WERI-Rb-1 (cell line): ENCODE measurements around the gene TARS2.

ENCODE experiments used
- DNase-seq: peaks from one replicate; pipeline ENCODE4 v3.0.0-alpha.2; 2020
- H3K27ac ChIP-seq: fragments of 250-450 bp; sonication (Bioruptor Pico); 2 replicates; pipeline ENCODE4 v1.5.1; 2020; ENCODE audit warnings: mild to moderate bottlenecking, moderate library complexity
- H3K27me3 ChIP-seq: fragments of 250-450 bp; sonication (Bioruptor Pico); 2 replicates; pipeline ENCODE4 v1.5.1; 2021; ENCODE audit warnings: mild to moderate bottlenecking, low read depth, moderate library complexity; ENCODE audit not compliant: insufficient read depth, severe bottlenecking
- H3K36me3 ChIP-seq: fragments of 250-450 bp; sonication (Bioruptor Pico); 2 replicates; pipeline ENCODE4 v1.5.1; 2020; ENCODE audit warnings: mild to moderate bottlenecking, moderate library complexity
- H3K4me3 ChIP-seq: 2 replicates; pipeline ENCODE4 v1.5.1; 2011; ENCODE audit warnings: low read depth, mild to moderate bottlenecking, control low read depth, low read length
- H3K9me3 ChIP-seq: fragments of 250-450 bp; sonication (Bioruptor Pico); 2 replicates; pipeline ENCODE4 v1.5.1; 2021; ENCODE audit warnings: mild to moderate bottlenecking, moderate library complexity; ENCODE audit not compliant: severe bottlenecking
- TF ChIP-seq, protein P1 (sequence below): IDR thresholded peaks from 2 replicates; pipeline ENCODE4 v1.5.1; 2011; ENCODE audit warnings: low read depth, mild to moderate bottlenecking, control low read depth, inconsistent platforms, low read length

Gene TARS2

GRCh38 chr1:150487763-150488115, 520 bp downstream of the TARS2 start:
- no peak for DNase-seq
- peaks cover 45% of the 10 kb centered on the region for H3K36me3 ChIP-seq
- TF ChIP-seq, protein P1, sequence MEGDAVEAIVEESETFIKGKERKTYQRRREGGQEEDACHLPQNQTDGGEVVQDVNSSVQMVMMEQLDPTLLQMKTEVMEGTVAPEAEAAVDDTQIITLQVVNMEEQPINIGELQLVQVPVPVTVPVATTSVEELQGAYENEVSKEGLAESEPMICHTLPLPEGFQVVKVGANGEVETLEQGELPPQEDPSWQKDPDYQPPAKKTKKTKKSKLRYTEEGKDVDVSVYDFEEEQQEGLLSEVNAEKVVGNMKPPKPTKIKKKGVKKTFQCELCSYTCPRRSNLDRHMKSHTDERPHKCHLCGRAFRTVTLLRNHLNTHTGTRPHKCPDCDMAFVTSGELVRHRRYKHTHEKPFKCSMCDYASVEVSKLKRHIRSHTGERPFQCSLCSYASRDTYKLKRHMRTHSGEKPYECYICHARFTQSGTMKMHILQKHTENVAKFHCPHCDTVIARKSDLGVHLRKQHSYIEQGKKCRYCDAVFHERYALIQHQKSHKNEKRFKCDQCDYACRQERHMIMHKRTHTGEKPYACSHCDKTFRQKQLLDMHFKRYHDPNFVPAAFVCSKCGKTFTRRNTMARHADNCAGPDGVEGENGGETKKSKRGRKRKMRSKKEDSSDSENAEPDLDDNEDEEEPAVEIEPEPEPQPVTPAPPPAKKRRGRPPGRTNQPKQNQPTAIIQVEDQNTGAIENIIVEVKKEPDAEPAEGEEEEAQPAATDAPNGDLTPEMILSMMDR = no peak
- H3K27me3 ChIP-seq = no peaks in the 10 kb centered on the region
- peak overlapping the region; percentile 85 for H3K4me3 ChIP-seq
- no peaks in the 10 kb centered on the region for H3K9me3 ChIP-seq
- peak overlapping the region; percentile 88 for H3K27ac ChIP-seq

DNA sequence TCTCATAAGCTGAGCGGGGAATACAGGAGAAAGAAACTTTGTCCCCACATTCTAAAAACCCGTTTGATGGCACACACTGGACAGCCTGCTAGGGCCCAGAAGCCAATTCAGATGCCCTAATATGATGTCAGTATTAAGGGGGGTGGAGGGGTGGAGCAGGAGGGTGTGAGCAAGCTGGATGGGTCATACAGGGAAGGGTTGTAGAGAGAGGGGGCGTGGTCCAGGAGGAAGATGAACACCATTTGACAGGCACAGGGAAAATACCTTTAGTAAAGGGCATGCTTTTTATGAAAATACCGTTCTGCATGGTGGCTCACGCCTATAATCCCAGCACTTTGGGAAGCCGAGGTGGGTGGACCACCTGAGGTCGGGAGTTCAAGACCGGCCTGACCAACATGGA, 6.0 kb downstream of the TARS2 start:
- TF ChIP-seq, protein P1 = no peak
- no peak for DNase-seq
- Histone ChIP-seq H3K36me3 (peaks cover 92% of the 10 kb centered on the region), H3K4me3 (no peak overlapping the region), H3K27me3 (no peaks in the 10 kb centered on the region), H3K9me3 (no peaks in the 10 kb centered on the region), H3K27ac (no peak overlapping the region)

GRCh38 chr1:150498342-150498741, 11.1 kb downstream of the TARS2 start:
- no peak for DNase-seq

GRCh38 chr1:150505431-150505830, 18.2 kb downstream of the TARS2 start:
- no peaks in the 10 kb centered on the region for H3K27me3 ChIP-seq
- H3K36me3 ChIP-seq = peaks cover 64% of the 10 kb centered on the region
- no peaks in the 10 kb centered on the region for H3K9me3 ChIP-seq
- H3K27ac ChIP-seq = no peak overlapping the region
- DNase-seq = no peak
- H3K4me3 ChIP-seq = no peak overlapping the region
- TF ChIP-seq, protein P1 = no peak

More at GRCh38 chr1:150498342-150498741, 11.1 kb downstream of the TARS2 start:
- no peaks in the 10 kb centered on the region for H3K9me3 ChIP-seq
- TF ChIP-seq, protein P1 = no peak
- H3K36me3 ChIP-seq = peaks cover 91% of the 10 kb centered on the region
- no peak overlapping the region for H3K27ac ChIP-seq
- no peak overlapping the region for H3K4me3 ChIP-seq
- no peaks in the 10 kb centered on the region for H3K27me3 ChIP-seq

DNA sequence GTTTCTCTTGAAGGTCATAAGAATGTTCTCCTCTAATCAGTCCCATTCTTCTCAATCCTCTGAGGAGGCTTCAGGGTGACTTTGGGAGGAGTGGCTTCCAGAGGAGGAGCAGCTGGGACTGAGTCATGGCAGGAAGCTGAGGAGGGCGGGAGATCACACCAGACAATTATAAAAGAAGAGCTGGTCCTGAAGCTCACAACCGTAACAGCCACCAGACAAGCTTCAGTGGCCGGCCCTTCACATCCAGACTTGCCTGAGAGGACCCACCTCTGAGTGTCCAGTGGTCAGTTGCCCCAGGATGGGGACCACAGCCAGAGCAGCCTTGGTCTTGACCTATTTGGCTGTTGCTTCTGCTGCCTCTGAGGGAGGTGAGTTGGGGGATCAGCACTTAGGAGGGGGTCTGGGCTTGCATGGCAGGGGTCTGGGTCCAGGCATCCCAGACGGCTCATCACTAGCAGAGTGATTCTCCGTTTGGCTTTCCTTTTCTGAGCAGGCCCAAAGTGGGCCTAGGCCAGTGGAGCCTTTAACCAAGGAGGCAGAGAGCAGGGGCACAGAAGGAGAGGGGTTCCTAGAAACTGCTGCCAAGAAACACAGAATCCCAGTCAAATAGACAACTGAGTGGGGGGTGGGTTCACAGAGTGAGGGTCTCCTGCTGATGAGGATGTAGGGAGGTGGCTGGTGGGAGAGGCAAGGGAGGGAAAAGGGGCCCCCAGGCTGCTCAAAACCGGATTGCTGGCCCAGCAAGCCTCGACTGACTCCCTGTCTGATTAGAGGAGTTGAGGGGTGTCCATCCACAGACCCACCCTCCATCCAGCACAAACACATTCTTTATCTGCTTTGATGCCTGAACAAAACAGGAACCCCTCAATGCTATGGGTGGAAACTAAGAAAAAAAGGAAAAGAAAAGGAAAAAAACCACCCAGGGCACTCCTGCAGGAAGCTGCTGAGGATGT, 21.0 kb downstream of the TARS2 start, which contains the start of gene ECM1:
ECM1 (plus strand) TSS at position 198 of the 953 bp plus-strand sequence; CDS start at position 299, 101 bp downstream.
- no peak within 1 kb of the TSS for H3K4me3 ChIP-seq
- H3K27ac ChIP-seq = no peak within 1 kb of the TSS
- TF ChIP-seq, protein P1 = no peak
- no peaks in the 10 kb centered on the region for H3K27me3 ChIP-seq
- no peaks in the 10 kb centered on the region for H3K9me3 ChIP-seq
- peaks cover 43% of the 10 kb centered on the region for H3K36me3 ChIP-seq
- no peak for DNase-seq

GRCh38 chr1:150508982-150509381, 21.8 kb downstream of the TARS2 start:
- H3K27ac ChIP-seq = no peak overlapping the region
- no peak overlapping the region for H3K4me3 ChIP-seq
- TF ChIP-seq, protein P1 = no peak
- no peak for DNase-seq
- H3K36me3 ChIP-seq = peaks cover 41% of the 10 kb centered on the region
- no peaks in the 10 kb centered on the region for H3K9me3 ChIP-seq
- H3K27me3 ChIP-seq = no peaks in the 10 kb centered on the region
